IPS-18a (cell line): Measurements from ENCODE around the gene SP3.

ENCODE experiments used
- H3K27ac ChIP-seq: one replicate; pipeline ENCODE4 v1.5.1; 2013; ENCODE audit warnings: low read length
- H3K27me3 ChIP-seq: one replicate; pipeline ENCODE4 v1.6.1; 2013; ENCODE audit warnings: mild to moderate bottlenecking, low read length; ENCODE audit not compliant: control insufficient read depth, insufficient read depth
- H3K36me3 ChIP-seq: one replicate; pipeline ENCODE4 v1.6.1; 2013; ENCODE audit warnings: low read depth, low read length; ENCODE audit not compliant: control insufficient read depth
- H3K4me1 ChIP-seq: one replicate; pipeline ENCODE4 v1.6.1; 2013; ENCODE audit warnings: low read depth, low read length; ENCODE audit not compliant: control insufficient read depth
- H3K4me3 ChIP-seq: one replicate; pipeline ENCODE4 v1.5.1; 2013; ENCODE audit warnings: low read length
- H3K9ac ChIP-seq: one replicate; pipeline ENCODE4 v1.6.1; 2013; ENCODE audit warnings: mild to moderate bottlenecking, low read length, moderate library complexity
- H3K9me3 ChIP-seq: one replicate; pipeline ENCODE4 v1.6.1; 2013; ENCODE audit warnings: low read depth, low read length; ENCODE audit not compliant: control insufficient read depth

The SP3 gene

GRCh38 chr2:173963817-173964564 is 1.2 kb downstream of the SP3 start:
- Histone ChIP-seq H3K4me1 (peaks cover 16% of the 10 kb centered on the region), H3K9me3 (no peaks in the 10 kb centered on the region), H3K9ac (peak overlapping the region; percentile 67)

GRCh38 chr2:173963323-173963816 is 1.8 kb downstream of the SP3 start:
- H3K27me3 ChIP-seq, result no peaks in the 10 kb centered on the region
- peak overlapping the region; percentile 60 for H3K27ac ChIP-seq
- no peaks in the 10 kb centered on the region for H3K9me3 ChIP-seq
- H3K9ac ChIP-seq, result peak overlapping the region; percentile 87
- peak overlapping the region; percentile 89 for H3K4me3 ChIP-seq
- no peaks in the 10 kb centered on the region for H3K36me3 ChIP-seq
- peaks cover 16% of the 10 kb centered on the region for H3K4me1 ChIP-seq

More at GRCh38 chr2:173963817-173964564, 1.2 kb downstream of the SP3 start:
- Histone ChIP-seq H3K27me3 (no peaks in the 10 kb centered on the region), H3K27ac (no peak overlapping the region), H3K4me3 (peak overlapping the region; percentile 89), H3K36me3 (no peaks in the 10 kb centered on the region)

- H3K36me3 ChIP-seq, result no peaks in the 10 kb centered on the region
- no peaks in the 10 kb centered on the region for H3K27me3 ChIP-seq
- no peaks in the 10 kb centered on the region for H3K9me3 ChIP-seq
- peak overlapping the region; percentile 89 for H3K4me3 ChIP-seq
- H3K27ac ChIP-seq, result peak overlapping the region; percentile 60
- H3K9ac ChIP-seq, result peak overlapping the region; percentile 87
- H3K4me1 ChIP-seq, result peaks cover 16% of the 10 kb centered on the region
Measured at GRCh38 chr2:173962583-173963110, 2.5 kb downstream of the SP3 start.

GRCh38 chr2:173962031-173962430 is 3.1 kb downstream of the SP3 start:
- H3K4me1 ChIP-seq, result peaks cover 16% of the 10 kb centered on the region
- peak overlapping the region; percentile 87 for H3K9ac ChIP-seq

DNA sequence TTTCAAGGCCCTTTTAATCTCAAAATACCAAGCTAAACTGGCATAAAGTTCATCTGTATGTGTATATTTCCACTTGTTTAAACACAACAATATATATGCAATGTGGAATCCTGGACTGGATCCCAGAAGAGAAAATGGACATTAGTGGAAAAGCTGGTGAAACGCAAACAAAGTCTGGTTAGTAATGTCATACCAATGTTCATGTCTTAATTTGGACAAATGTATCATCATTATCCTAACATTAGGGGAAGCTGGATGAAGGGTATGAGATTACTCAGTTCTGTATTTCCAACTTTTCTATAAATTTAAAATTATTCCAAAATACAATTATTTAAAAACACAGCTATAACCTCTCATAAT is 3.8 kb downstream of the SP3 start:
- Histone ChIP-seq H3K4me3 (no peak overlapping the region), H3K4me1 (peaks cover 9% of the 10 kb centered on the region), H3K9me3 (no peaks in the 10 kb centered on the region), H3K36me3 (peaks cover 7% of the 10 kb centered on the region), H3K27me3 (no peaks in the 10 kb centered on the region), H3K27ac (no peak overlapping the region), H3K9ac (no peak overlapping the region)

More at GRCh38 chr2:173962031-173962430, 3.1 kb downstream of the SP3 start:
- no peak overlapping the region for H3K27ac ChIP-seq
- H3K27me3 ChIP-seq, result no peaks in the 10 kb centered on the region
- H3K4me3 ChIP-seq, result peak overlapping the region; percentile 89
- H3K9me3 ChIP-seq, result no peaks in the 10 kb centered on the region
- H3K36me3 ChIP-seq, result no peaks in the 10 kb centered on the region

DNA sequence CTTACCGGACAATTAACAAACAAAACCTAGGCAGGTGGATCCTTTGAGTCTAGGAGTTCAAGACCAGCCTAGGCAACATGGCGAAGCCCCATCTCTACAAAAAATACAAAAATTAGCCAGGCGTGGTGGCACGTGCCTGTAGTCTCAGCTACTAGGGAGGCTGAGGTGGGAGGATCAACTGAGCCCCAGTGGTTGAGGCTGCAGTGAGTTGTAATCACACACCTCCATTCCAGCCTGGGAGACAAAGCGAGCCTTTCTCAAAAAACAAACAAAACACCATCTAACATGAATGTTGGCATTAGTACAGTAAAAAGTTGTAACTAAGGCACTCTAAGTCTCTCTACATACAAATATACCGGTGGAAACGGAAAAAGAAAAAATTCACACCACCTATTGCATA is 5.3 kb downstream of the SP3 start:
- H3K4me1 ChIP-seq, result peaks cover 7% of the 10 kb centered on the region
- H3K9me3 ChIP-seq, result no peaks in the 10 kb centered on the region
- no peak overlapping the region for H3K27ac ChIP-seq
- H3K27me3 ChIP-seq, result no peaks in the 10 kb centered on the region
- no peak overlapping the region for H3K4me3 ChIP-seq
- peaks cover 21% of the 10 kb centered on the region for H3K36me3 ChIP-seq
- H3K9ac ChIP-seq, result no peak overlapping the region

DNA sequence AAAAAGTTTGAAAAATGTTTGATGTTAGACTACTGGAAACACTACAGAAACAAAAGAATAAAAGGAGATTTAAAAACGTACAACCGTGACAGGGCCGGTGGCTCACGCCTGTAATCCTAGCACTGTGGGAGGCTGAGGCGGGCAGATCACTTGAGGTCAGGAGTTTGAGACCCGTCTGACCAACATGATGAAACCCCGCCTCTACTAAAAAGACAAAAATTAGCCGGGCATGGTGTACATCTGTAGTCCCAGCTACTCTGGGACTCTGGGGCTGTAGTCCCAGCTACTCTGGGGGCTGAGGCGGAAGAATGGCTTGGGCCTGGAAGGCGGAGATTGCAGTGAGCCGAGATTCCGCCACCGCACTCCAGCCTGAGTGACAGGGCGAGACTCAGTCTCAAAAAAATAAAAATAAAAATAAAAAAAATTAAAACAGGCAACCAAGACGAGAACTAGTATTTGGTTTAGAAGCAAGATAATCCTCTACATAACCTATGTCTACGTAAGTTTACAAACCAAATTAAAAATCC is 5.8 kb downstream of the SP3 start:
- no peak overlapping the region for H3K4me3 ChIP-seq
- no peaks in the 10 kb centered on the region for H3K27me3 ChIP-seq
- no peak overlapping the region for H3K9ac ChIP-seq
- H3K27ac ChIP-seq, result no peak overlapping the region
- peaks cover 7% of the 10 kb centered on the region for H3K4me1 ChIP-seq
- peaks cover 26% of the 10 kb centered on the region for H3K36me3 ChIP-seq
- H3K9me3 ChIP-seq, result no peaks in the 10 kb centered on the region

- peaks cover 37% of the 10 kb centered on the region for H3K36me3 ChIP-seq
- H3K27ac ChIP-seq, result no peak overlapping the region
- H3K4me1 ChIP-seq, result peaks cover 7% of the 10 kb centered on the region
- H3K4me3 ChIP-seq, result no peak overlapping the region
- H3K27me3 ChIP-seq, result no peaks in the 10 kb centered on the region
- no peaks in the 10 kb centered on the region for H3K9me3 ChIP-seq
- H3K9ac ChIP-seq, result no peak overlapping the region
Measured at GRCh38 chr2:173958198-173958846, 6.9 kb downstream of the SP3 start.

- Histone ChIP-seq H3K4me1 (peaks cover 7% of the 10 kb centered on the region), H3K36me3 (peaks cover 44% of the 10 kb centered on the region), H3K9me3 (no peaks in the 10 kb centered on the region), H3K27me3 (no peaks in the 10 kb centered on the region), H3K4me3 (no peak overlapping the region), H3K9ac (no peak overlapping the region), H3K27ac (no peak overlapping the region)
Measured at GRCh38 chr2:173957517-173957916, 7.7 kb downstream of the SP3 start.

GRCh38 chr2:173956454-173956853 is 8.7 kb downstream of the SP3 start:
- Histone ChIP-seq H3K9ac (no peak overlapping the region), H3K4me1 (no peaks in the 10 kb centered on the region), H3K27ac (no peak overlapping the region), H3K9me3 (no peaks in the 10 kb centered on the region), H3K27me3 (no peaks in the 10 kb centered on the region), H3K36me3 (peaks cover 48% of the 10 kb centered on the region), H3K4me3 (no peak overlapping the region)

GRCh38 chr2:173955867-173956266 is 9.3 kb downstream of the SP3 start:
- no peak overlapping the region for H3K4me3 ChIP-seq
- H3K4me1 ChIP-seq, result no peaks in the 10 kb centered on the region
- no peaks in the 10 kb centered on the region for H3K9me3 ChIP-seq
- H3K27ac ChIP-seq, result no peak overlapping the region
- no peaks in the 10 kb centered on the region for H3K27me3 ChIP-seq
- peaks cover 48% of the 10 kb centered on the region for H3K36me3 ChIP-seq
- no peak overlapping the region for H3K9ac ChIP-seq
